ENCODE data around the gene ATXN7L2. TPM values are rescaled to one million over a fixed set of nuclear protein-coding genes. Genes with fewer than 3 reads are reported as not detected.

ATXN7L2 gene
- total RNA-seq, 1 donor from 2014 or later: 2.1 TPM

DNA sequence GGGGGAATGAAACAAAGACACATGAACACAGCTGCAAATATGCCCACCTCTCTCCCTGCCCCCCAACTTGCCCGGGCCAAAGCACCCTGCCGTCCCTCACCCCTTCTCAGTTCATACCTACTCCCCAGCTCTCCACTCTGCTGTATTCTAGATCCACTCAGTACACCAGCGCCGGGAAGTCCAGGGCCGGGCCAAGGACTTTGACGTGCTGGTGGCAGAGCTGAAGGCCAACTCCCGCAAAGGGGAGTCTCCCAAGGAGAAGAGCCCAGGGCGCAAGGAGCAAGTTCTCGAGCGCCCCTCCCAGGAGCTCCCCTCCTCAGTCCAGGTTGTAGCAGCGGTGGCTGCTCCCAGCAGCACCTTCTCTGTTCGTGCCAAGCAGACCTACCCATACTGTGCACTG lies 5.0 kb downstream of the ATXN7L2 start:
- intact Hi-C loops (cut with micrococcal nuclease): no loop called here
- H3K36me3 ChIP-seq: peaks cover 17% of the 10 kb centered on the region
- H3K27ac ChIP-seq (replicated peaks): no peak overlapping the region
- no peak for DNase-seq
- peaks cover 38% of the 10 kb centered on the region for H3K4me1 ChIP-seq
- TF ChIP-seq, protein P1, sequence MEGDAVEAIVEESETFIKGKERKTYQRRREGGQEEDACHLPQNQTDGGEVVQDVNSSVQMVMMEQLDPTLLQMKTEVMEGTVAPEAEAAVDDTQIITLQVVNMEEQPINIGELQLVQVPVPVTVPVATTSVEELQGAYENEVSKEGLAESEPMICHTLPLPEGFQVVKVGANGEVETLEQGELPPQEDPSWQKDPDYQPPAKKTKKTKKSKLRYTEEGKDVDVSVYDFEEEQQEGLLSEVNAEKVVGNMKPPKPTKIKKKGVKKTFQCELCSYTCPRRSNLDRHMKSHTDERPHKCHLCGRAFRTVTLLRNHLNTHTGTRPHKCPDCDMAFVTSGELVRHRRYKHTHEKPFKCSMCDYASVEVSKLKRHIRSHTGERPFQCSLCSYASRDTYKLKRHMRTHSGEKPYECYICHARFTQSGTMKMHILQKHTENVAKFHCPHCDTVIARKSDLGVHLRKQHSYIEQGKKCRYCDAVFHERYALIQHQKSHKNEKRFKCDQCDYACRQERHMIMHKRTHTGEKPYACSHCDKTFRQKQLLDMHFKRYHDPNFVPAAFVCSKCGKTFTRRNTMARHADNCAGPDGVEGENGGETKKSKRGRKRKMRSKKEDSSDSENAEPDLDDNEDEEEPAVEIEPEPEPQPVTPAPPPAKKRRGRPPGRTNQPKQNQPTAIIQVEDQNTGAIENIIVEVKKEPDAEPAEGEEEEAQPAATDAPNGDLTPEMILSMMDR (IDR thresholded peaks at IDR 0.05; ENCODE audit: borderline replicate concordance): no peak
- no peaks in the 10 kb centered on the region for H3K9me3 ChIP-seq (replicated peaks)
- no peak overlapping the region for H3K4me3 ChIP-seq
- H3K27me3 ChIP-seq (ENCODE audit: low read depth): no peaks in the 10 kb centered on the region

DNA sequence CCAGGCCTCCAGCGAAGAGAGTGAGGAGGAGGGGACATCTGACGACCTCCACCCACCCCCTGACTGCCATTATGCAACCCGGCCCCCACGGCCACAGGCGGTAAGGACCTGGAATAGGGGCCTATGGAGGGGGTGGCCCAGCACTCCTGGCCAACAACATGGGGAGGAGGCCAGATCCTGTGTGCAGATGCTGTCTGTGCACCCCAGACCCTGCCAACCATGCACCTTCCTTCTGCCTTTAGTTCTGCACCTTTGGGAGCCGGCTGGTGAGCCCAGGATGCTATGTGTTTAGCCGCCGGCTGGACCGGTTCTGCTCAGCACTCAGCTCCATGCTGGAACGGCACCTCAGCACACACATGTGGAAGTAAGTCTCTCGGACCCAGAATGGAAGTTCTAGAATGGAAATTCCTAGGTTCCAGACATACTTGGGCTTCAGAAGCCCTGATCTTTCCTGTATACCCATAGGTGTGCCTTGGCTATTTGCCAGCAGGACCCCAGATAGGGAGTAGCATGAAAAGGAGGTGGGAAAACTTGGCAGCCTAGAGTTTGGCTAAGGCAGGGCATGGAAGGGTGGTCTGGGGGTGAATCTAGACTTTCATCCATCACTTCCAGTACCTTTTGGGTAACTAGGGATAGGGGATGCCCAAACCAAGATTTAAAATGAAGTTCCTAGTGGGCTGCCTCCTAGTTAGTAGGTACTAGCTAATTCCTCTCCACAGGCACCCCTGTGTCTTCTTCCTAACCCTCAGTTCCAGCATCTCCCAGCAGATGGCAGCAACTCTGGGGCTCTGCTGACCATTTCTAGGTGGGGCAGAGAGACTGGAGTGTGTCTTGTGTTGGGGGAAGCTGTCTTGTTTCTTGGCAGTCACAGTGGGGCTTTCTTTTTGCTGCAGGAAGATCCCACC lies 6.6 kb downstream of the ATXN7L2 start:
- H3K9me3 ChIP-seq (replicated peaks): no peaks in the 10 kb centered on the region
- intact Hi-C loops (cut with micrococcal nuclease): no loop called here
- peaks cover 39% of the 10 kb centered on the region for H3K4me1 ChIP-seq
- TF ChIP-seq, protein P1 (IDR thresholded peaks at IDR 0.05; ENCODE audit: borderline replicate concordance): peak; percentile 89
- peaks cover 17% of the 10 kb centered on the region for H3K36me3 ChIP-seq
- peak; percentile 62 for DNase-seq
- H3K27me3 ChIP-seq (ENCODE audit: low read depth): no peaks in the 10 kb centered on the region
- no peak overlapping the region for H3K4me3 ChIP-seq
- peak overlapping the region; percentile 59 for H3K27ac ChIP-seq (replicated peaks)

DNA sequence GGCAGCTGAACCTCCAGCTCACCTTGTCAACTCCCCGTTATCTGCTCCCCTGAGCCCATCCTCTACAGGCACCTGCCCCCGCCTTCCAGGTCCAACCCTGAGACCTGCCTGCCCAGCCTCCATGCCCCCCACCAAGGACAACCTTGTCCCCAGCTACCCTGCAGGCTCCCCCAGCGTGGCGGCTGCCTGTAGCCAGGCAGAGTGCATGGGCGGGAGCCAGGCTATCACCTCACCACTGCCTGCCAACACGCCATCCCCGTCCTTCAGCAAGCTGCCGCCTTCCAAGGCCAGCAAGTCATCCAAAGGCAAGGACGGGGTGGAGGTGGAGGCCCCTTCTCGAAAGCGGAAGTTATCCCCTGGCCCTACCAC lies 7.2 kb downstream of the ATXN7L2 start:
- TF ChIP-seq, protein P1 (IDR thresholded peaks at IDR 0.05; ENCODE audit: borderline replicate concordance): peak; percentile 6
- no peak for DNase-seq
- no peak overlapping the region for H3K4me3 ChIP-seq
- intact Hi-C loops (cut with micrococcal nuclease): no loop called here
- H3K27ac ChIP-seq (replicated peaks): peak overlapping the region; percentile 59
- H3K9me3 ChIP-seq (replicated peaks): no peaks in the 10 kb centered on the region
- H3K4me1 ChIP-seq: peaks cover 38% of the 10 kb centered on the region
- H3K36me3 ChIP-seq: peaks cover 20% of the 10 kb centered on the region
- H3K27me3 ChIP-seq (ENCODE audit: low read depth): no peaks in the 10 kb centered on the region

GRCh38 chr1:109491372-109491771 lies 7.7 kb downstream of the ATXN7L2 start:
- H3K27me3 ChIP-seq (ENCODE audit: low read depth): no peaks in the 10 kb centered on the region
- intact Hi-C loops (cut with micrococcal nuclease): no loop called here
- H3K27ac ChIP-seq (replicated peaks): peak overlapping the region; percentile 59
- no peak overlapping the region for H3K4me3 ChIP-seq
- TF ChIP-seq, protein P1 (IDR thresholded peaks at IDR 0.05; ENCODE audit: borderline replicate concordance): no peak
- H3K36me3 ChIP-seq: peaks cover 24% of the 10 kb centered on the region
- H3K9me3 ChIP-seq (replicated peaks): no peaks in the 10 kb centered on the region
- no peak for DNase-seq
- peaks cover 38% of the 10 kb centered on the region for H3K4me1 ChIP-seq

GRCh38 chr1:109492779-109493178 lies 9.1 kb downstream of the ATXN7L2 start:
- TF ChIP-seq, protein P1 (IDR thresholded peaks at IDR 0.05; ENCODE audit: borderline replicate concordance): no peak
- no peak overlapping the region for H3K4me3 ChIP-seq
- DNase-seq: no peak
- H3K27ac ChIP-seq (replicated peaks): no peak overlapping the region
- peaks cover 38% of the 10 kb centered on the region for H3K4me1 ChIP-seq
- intact Hi-C loops (cut with micrococcal nuclease): no loop called here
- H3K27me3 ChIP-seq (ENCODE audit: low read depth): no peaks in the 10 kb centered on the region
- peaks cover 27% of the 10 kb centered on the region for H3K36me3 ChIP-seq
- no peaks in the 10 kb centered on the region for H3K9me3 ChIP-seq (replicated peaks)

All from left ventricle myocardium inferior (tissue), 1 donor.